ENCODE data around the gene HIVEP3.

The HIVEP3 gene

GRCh38 chr1:41690331-41690730 is 228.4 kb downstream of the HIVEP3 start:
- no peak overlapping the region for H3K18ac ChIP-seq (ENCODE audit: low read length)
- H3K79me1 ChIP-seq (ENCODE audit: low read length) = no peaks in the 10 kb centered on the region
- no peaks in the 10 kb centered on the region for H3K79me2 ChIP-seq (ENCODE audit: control insufficient read depth, insufficient read depth, low read length)
- H2BK15ac ChIP-seq (replicated peaks; ENCODE audit: low read depth) = no peak overlapping the region
- DNase-seq = no peak
- H3K9ac ChIP-seq (ENCODE audit: low read length) = no peak overlapping the region
- WGBS (ENCODE audit: extremely low coverage, insufficient coverage, low lambda C conversion rate) = no CpG with 5 or more reads among the region's 8 CpGs
- H2AK5ac ChIP-seq (ENCODE audit: low read length) = no peak overlapping the region
- H3K23ac ChIP-seq (ENCODE audit: low read length) = no peak overlapping the region
- no peaks in the 10 kb centered on the region for H3K27me3 ChIP-seq (ENCODE audit: insufficient read depth, low read length, poor library complexity)
- no peak overlapping the region for H4K8ac ChIP-seq (ENCODE audit: low read depth, low read length)
- no peak overlapping the region for H3K27ac ChIP-seq (ENCODE audit: low read depth, low read length)
- no peak overlapping the region for H3K4ac ChIP-seq (ENCODE audit: low read depth, low read length)
- no peak overlapping the region for H4K5ac ChIP-seq (ENCODE audit: low read length)
- no peak overlapping the region for H3K4me3 ChIP-seq (ENCODE audit: low read length)
- H3K56ac ChIP-seq (ENCODE audit: low read length) = no peak overlapping the region
- H2BK5ac ChIP-seq (ENCODE audit: low read length) = no peak overlapping the region
- H3K4me2 ChIP-seq (ENCODE audit: low read length) = no peak overlapping the region
- no peaks in the 10 kb centered on the region for H3K36me3 ChIP-seq (ENCODE audit: control insufficient read depth, insufficient read depth, low read length)
- H3K4me1 ChIP-seq (ENCODE audit: control insufficient read depth, low read depth, low read length) = no peaks in the 10 kb centered on the region
- H2BK120ac ChIP-seq (ENCODE audit: low read depth, low read length) = no peak overlapping the region

- WGBS (ENCODE audit: extremely low coverage, insufficient coverage, low lambda C conversion rate) = no CpG with 5 or more reads among the region's 7 CpGs
- Histone ChIP-seq H3K4ac (ENCODE audit: low read depth, low read length) (no peak overlapping the region), H3K4me3 (ENCODE audit: low read length) (no peak overlapping the region), H4K8ac (ENCODE audit: low read depth, low read length) (no peak overlapping the region), H2AK5ac (ENCODE audit: low read length) (no peak overlapping the region), H4K5ac (ENCODE audit: low read length) (no peak overlapping the region), H3K4me1 (ENCODE audit: control insufficient read depth, low read depth, low read length) (no peaks in the 10 kb centered on the region), H2BK120ac (ENCODE audit: low read depth, low read length) (no peak overlapping the region), H3K36me3 (ENCODE audit: control insufficient read depth, insufficient read depth, low read length) (no peaks in the 10 kb centered on the region), H3K9ac (ENCODE audit: low read length) (no peak overlapping the region), H3K23ac (ENCODE audit: low read length) (no peak overlapping the region), H3K27me3 (ENCODE audit: insufficient read depth, low read length, poor library complexity) (no peaks in the 10 kb centered on the region), H3K18ac (ENCODE audit: low read length) (no peak overlapping the region), H3K56ac (ENCODE audit: low read length) (no peak overlapping the region), H2BK5ac (ENCODE audit: low read length) (no peak overlapping the region), H2BK15ac (replicated peaks; ENCODE audit: low read depth) (no peak overlapping the region), H3K79me2 (ENCODE audit: control insufficient read depth, insufficient read depth, low read length) (no peaks in the 10 kb centered on the region), H3K27ac (ENCODE audit: low read depth, low read length) (no peak overlapping the region), H3K79me1 (ENCODE audit: low read length) (no peaks in the 10 kb centered on the region), H3K4me2 (ENCODE audit: low read length) (no peak overlapping the region)
- no peak for DNase-seq
Measured at GRCh38 chr1:41689558-41689981, 229.2 kb downstream of the HIVEP3 start.

- Histone ChIP-seq H3K36me3 (ENCODE audit: control insufficient read depth, insufficient read depth, low read length) (no peaks in the 10 kb centered on the region), H3K4me2 (ENCODE audit: low read length) (no peak overlapping the region), H3K18ac (ENCODE audit: low read length) (no peak overlapping the region), H4K8ac (ENCODE audit: low read depth, low read length) (no peak overlapping the region), H3K4ac (ENCODE audit: low read depth, low read length) (no peak overlapping the region), H3K4me3 (ENCODE audit: low read length) (no peak overlapping the region), H2BK15ac (replicated peaks; ENCODE audit: low read depth) (no peak overlapping the region), H3K56ac (ENCODE audit: low read length) (no peak overlapping the region), H3K9ac (ENCODE audit: low read length) (no peak overlapping the region), H3K27me3 (ENCODE audit: insufficient read depth, low read length, poor library complexity) (no peaks in the 10 kb centered on the region), H4K5ac (ENCODE audit: low read length) (no peak overlapping the region), H3K4me1 (ENCODE audit: control insufficient read depth, low read depth, low read length) (no peaks in the 10 kb centered on the region), H3K79me2 (ENCODE audit: control insufficient read depth, insufficient read depth, low read length) (no peaks in the 10 kb centered on the region), H3K23ac (ENCODE audit: low read length) (no peak overlapping the region), H2BK120ac (ENCODE audit: low read depth, low read length) (no peak overlapping the region), H3K27ac (ENCODE audit: low read depth, low read length) (no peak overlapping the region), H2BK5ac (ENCODE audit: low read length) (no peak overlapping the region), H3K79me1 (ENCODE audit: low read length) (no peaks in the 10 kb centered on the region), H2AK5ac (ENCODE audit: low read length) (no peak overlapping the region)
- DNase-seq = no peak
- no CpG with 5 or more reads among the region's 10 CpGs for WGBS (ENCODE audit: extremely low coverage, insufficient coverage, low lambda C conversion rate)
Measured at GRCh38 chr1:41689139-41689538, 229.6 kb downstream of the HIVEP3 start.

- H3K4me1 ChIP-seq (ENCODE audit: control insufficient read depth, low read depth, low read length) = no peaks in the 10 kb centered on the region
- no peak overlapping the region for H3K23ac ChIP-seq (ENCODE audit: low read length)
- no peak overlapping the region for H4K8ac ChIP-seq (ENCODE audit: low read depth, low read length)
- no peak overlapping the region for H2BK15ac ChIP-seq (replicated peaks; ENCODE audit: low read depth)
- no peak overlapping the region for H3K56ac ChIP-seq (ENCODE audit: low read length)
- H3K36me3 ChIP-seq (ENCODE audit: control insufficient read depth, insufficient read depth, low read length) = no peaks in the 10 kb centered on the region
- H3K9ac ChIP-seq (ENCODE audit: low read length) = no peak overlapping the region
- no peak overlapping the region for H2AK5ac ChIP-seq (ENCODE audit: low read length)
- H3K27me3 ChIP-seq (ENCODE audit: insufficient read depth, low read length, poor library complexity) = no peaks in the 10 kb centered on the region
- no peak overlapping the region for H3K4me3 ChIP-seq (ENCODE audit: low read length)
- H3K4ac ChIP-seq (ENCODE audit: low read depth, low read length) = no peak overlapping the region
- no peaks in the 10 kb centered on the region for H3K79me2 ChIP-seq (ENCODE audit: control insufficient read depth, insufficient read depth, low read length)
- H2BK120ac ChIP-seq (ENCODE audit: low read depth, low read length) = no peak overlapping the region
- no peak overlapping the region for H3K4me2 ChIP-seq (ENCODE audit: low read length)
- no CpG with 5 or more reads among the region's 1 CpG for WGBS (ENCODE audit: extremely low coverage, insufficient coverage, low lambda C conversion rate)
- no peak overlapping the region for H4K5ac ChIP-seq (ENCODE audit: low read length)
- H3K18ac ChIP-seq (ENCODE audit: low read length) = no peak overlapping the region
- no peak for DNase-seq
- H2BK5ac ChIP-seq (ENCODE audit: low read length) = no peak overlapping the region
- H3K79me1 ChIP-seq (ENCODE audit: low read length) = no peaks in the 10 kb centered on the region
- no peak overlapping the region for H3K27ac ChIP-seq (ENCODE audit: low read depth, low read length)
Measured at GRCh38 chr1:41687007-41687406, 231.7 kb downstream of the HIVEP3 start.

- H3K27ac ChIP-seq (ENCODE audit: low read depth, low read length) = no peak overlapping the region
- H3K36me3 ChIP-seq (ENCODE audit: control insufficient read depth, insufficient read depth, low read length) = no peaks in the 10 kb centered on the region
- DNase-seq = peak; percentile 22
- H3K79me1 ChIP-seq (ENCODE audit: low read length) = no peaks in the 10 kb centered on the region
- WGBS (ENCODE audit: extremely low coverage, insufficient coverage, low lambda C conversion rate) = no CpG with 5 or more reads among the region's 4 CpGs
- H2AK5ac ChIP-seq (ENCODE audit: low read length) = no peak overlapping the region
- H3K56ac ChIP-seq (ENCODE audit: low read length) = peak overlapping the region; percentile 45
- no peak overlapping the region for H3K23ac ChIP-seq (ENCODE audit: low read length)
- no peaks in the 10 kb centered on the region for H3K79me2 ChIP-seq (ENCODE audit: control insufficient read depth, insufficient read depth, low read length)
- no peak overlapping the region for H3K4ac ChIP-seq (ENCODE audit: low read depth, low read length)
- no peaks in the 10 kb centered on the region for H3K27me3 ChIP-seq (ENCODE audit: insufficient read depth, low read length, poor library complexity)
- H3K4me2 ChIP-seq (ENCODE audit: low read length) = no peak overlapping the region
- H2BK120ac ChIP-seq (ENCODE audit: low read depth, low read length) = no peak overlapping the region
- H2BK15ac ChIP-seq (replicated peaks; ENCODE audit: low read depth) = no peak overlapping the region
- H3K9ac ChIP-seq (ENCODE audit: low read length) = no peak overlapping the region
- H4K5ac ChIP-seq (ENCODE audit: low read length) = no peak overlapping the region
- no peak overlapping the region for H4K8ac ChIP-seq (ENCODE audit: low read depth, low read length)
- no peak overlapping the region for H3K18ac ChIP-seq (ENCODE audit: low read length)
- no peak overlapping the region for H3K4me3 ChIP-seq (ENCODE audit: low read length)
- H2BK5ac ChIP-seq (ENCODE audit: low read length) = no peak overlapping the region
- H3K4me1 ChIP-seq (ENCODE audit: control insufficient read depth, low read depth, low read length) = no peaks in the 10 kb centered on the region
Measured at GRCh38 chr1:41683681-41684500, 234.8 kb downstream of the HIVEP3 start.
